Measurements from ENCODE around the gene HMGCL.
"Not testable (repeated sequence)": the region's sequence is repeated elsewhere in the genome, so short reads cannot be mapped to it uniquely, and the experiment has no call there.

Gene HMGCL

DNA sequence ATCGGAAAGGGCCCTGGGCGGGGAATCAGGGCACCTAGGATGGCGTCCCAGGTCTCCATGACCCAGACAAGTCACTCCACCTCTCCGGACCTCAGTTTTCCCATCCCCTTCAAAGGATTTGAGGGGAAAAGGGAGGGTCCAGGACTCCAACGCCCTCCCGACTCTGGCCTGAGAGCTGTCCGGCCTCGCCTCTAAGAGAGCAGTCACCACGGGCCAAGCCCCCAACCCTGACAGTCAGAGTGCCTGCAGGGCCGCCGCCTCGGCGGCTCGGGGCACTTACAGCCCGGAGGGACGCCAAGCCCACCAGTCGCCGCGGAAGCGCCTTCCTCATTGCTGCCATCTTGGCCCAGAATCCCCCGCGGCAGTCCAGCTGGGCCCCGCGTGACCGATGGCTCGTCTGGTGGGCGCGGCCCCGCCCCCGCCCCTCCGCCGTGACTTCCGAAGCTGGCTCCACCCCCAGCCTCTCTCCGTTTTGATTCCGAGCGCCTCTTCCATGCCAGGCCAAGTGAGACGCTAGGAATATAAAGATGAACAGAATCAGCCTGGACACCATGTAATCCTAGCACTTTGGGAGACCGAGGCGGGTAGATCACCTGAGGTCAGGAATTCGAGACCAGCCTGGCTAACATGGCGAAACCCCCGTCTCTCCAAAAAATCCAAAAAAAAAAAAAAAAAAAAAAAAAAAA, at the start of gene HMGCL:
TSS of gene HMGCL (minus strand) at position 354 of the 686 bp plus-strand sequence. CDS start at position 340, 14 bp downstream.
- DNase-seq (ENCODE audit: low read depth in 2 of 2): peak; percentile 72 to 87

DNA sequence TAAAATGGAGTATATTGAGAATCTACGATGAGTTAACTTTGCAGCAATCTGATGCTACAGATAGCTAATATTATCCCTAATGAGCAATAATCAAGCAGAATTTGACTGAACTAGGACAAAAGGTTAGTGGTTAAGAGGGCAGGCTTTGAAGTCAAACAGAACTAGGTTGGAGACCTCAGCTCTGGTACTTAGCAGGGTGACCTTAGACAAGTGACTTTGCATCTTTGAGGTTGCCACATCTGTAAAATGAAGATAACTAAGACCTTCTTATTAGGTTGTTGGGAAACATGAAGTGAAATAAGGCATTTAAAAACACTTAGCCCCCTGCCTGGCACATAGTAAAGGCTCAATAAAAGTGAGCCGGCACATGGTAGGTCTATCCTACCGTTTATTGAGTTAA, 47.2 kb upstream of the HMGCL start:
- DNase-seq (ENCODE audit: low read depth in 2 of 2): no peak

DNA sequence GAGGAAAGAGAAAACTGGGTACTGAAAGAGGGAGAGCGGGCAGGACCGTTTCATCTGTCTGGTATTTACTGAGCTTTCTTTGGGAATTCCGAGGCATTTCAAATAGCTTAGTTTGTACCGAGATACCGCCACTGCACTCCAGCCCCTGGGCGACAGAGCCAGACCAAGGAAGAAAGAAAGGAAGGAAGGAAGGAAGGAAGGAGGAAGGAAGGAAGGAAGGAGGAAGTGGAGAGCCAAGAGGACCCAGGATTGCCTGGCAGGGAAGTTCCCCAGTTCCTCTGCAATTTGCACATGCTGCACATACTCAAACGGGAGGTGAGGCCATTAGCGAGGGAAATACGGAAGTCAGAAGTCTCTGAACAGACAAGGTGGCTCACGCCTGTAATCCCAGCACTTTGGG, 43.8 kb upstream of the HMGCL start:
- DNase-seq (ENCODE audit: low read depth in 2 of 2): no peak

DNA sequence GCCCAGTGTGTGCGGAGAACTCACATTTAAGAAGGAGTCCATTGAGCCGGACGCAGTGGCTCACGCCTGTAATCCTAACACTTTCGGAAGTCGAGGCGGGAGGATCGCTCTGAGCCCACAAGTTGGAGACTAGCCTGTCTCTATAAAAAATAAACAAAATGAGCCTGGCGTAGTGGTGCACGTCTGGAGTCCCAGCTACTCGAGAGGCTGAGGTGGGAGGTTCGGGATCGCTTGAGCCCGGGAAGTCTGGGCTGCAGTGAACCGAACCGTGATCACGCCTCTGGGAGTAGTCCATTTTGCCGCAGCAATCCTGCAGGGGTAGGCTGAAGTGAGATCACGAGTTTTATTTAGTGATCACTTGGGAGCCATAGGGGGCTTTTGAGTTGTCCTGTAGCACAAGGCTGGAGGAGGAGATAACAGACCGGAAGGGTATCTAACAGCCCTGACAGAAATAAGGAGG, 43.4 kb upstream of the HMGCL start:
- no peak for DNase-seq (ENCODE audit: low read depth in 2 of 2)

DNA sequence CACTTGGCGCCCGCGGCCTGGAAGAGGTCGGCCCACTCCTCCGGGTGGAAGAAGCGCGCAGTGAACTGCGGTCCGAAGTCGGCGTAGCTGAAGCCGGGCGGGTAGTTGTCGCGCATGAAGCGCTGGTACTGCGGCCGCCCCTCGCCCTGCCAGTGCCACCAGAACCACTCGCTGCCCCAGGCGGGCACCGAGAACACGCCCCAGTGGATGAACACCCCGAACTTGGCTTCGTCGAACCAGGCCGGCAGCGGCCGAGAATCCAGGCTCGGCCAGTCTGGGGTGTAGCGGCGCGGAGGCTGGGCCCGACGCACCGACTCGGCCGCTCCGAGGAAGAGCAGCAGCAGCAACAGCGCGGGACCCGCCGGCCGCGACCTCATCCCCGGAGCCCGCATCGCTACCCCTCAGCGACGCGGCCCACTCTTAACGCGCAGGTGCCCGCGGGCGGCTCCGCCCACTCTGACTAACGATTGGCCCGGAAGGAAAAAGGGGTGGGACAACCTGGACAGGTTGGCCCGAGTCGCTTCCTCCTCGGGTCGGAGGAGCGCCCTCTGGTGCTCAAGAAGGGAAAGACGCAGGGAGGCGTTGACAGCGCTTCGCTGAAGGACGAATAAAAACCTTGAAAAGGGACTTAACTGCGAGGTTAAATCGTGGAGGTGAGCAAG, 42.8 kb upstream of the HMGCL start, which contains the start of gene FUCA1:
TSS of gene FUCA1 (minus strand) at position 396 of the 662 bp plus-strand sequence. CDS start at position 392, 4 bp downstream.
- peak; percentile 85 to 93 for DNase-seq (ENCODE audit: low read depth in 2 of 2)

DNA sequence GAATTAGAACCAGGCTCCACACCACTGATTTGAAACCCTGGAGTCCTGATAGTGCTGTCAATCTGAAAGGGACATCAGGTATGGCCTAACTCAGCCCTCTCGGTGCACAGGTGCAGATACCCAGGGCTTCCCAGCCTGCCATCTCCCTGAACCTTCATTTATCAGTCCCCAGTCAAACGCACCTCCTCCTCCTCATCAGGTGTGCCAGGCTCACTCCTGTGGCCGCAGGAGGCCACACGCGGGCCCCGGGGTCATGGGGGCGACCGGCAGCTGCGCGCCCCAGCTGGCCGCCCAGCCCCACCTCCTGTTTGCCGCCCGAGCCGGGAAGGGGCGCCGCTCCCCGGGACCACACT, 42.3 kb upstream of the HMGCL start:
- no peak for DNase-seq (ENCODE audit: low read depth in 2 of 2)

DNA sequence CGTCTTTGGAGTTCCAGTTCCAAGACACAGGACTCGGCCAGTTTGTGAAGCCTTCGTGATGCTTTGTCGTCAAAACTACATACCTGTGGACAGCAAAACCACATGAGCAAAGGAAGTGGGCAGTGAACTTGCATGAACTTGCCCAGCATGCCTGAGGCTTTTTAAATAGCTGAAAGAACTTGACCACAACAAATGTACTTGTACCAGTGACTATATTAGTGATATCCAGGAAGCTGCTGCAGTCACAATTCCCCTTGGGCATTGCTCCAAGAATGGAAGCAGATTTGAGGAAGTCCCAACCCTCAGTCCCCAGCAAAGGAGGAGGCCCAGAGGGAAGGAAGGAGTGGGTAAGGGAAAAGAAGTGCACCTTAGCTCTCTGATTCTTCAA, 40.3 kb upstream of the HMGCL start:
- DNase-seq (ENCODE audit: low read depth in 2 of 2): no peak

DNA sequence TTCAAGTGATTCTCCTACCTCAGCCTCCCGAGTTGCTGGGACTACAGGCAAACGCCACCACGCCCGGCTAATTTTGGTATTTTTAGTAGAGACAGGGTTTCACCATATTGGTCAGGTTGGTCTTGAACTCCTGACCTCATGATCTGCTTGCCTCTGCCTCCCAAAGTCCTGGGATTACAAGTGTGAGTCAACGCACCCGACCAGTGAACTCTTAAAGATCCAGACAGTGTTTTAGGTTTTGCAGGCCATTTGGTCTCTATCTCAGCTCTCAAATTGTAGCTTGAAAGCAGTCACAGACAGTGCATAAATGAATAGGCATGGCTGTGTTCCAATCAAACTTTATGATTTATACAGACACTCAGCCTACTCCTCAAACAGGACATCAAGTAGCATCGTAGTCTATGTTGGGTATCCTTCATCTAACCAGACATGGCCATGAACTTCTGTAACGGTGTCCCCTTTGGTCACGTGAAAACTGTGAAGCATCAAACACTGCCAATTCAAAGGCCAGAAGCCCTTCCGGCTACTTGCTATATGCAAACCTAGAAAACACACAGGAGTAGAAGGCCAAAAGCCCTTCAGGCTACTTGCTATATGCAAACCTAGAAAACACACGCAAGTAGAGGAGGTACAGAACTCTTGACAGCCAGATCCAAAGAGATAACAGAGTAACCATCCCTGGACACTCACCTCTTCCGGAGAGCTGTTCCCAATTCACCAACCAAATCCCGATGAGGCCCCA, 39.7 kb upstream of the HMGCL start:
- DNase-seq (ENCODE audit: low read depth in 2 of 2): no peak

DNA sequence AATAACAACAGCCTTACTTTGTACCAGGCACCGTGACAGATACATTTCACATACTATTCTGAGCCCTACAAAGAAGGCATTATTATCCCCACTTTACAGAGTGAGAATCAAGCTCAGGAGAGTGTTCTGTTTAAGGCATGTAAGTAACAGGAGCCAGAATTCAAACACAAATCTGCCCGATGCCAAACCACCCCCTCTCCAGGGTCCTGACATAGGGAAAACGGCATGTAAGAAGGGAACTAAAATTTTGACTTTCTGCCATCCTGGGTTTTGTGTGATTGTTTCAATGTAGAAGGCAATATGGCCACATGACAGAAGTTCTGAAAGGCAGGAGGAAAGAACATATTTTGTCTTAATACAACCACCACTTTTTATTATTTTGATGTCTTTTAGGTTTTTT, 37.4 kb upstream of the HMGCL start:
- DNase-seq (ENCODE audit: low read depth in 2 of 2): no peak

DNA sequence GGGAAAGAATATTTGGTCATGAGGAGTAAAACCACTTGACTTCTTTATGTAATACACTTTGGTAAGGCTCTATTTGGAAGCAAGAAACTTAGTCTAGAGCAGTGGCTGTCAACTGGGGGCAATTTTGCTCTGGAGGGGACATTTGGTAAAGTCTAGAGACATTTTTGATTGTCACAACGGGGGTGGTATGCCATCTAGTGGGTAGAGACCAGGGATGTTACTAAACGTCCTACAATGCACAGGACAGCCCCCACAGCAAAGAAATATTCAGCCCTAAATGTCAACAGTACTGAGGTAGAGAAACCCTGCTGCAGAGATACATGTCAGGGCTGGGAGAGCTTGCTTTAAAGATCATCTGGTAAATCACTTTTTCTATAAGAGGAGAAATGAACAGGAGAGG, 29.3 kb upstream of the HMGCL start:
- DNase-seq (ENCODE audit: low read depth in 2 of 2): no peak

DNA sequence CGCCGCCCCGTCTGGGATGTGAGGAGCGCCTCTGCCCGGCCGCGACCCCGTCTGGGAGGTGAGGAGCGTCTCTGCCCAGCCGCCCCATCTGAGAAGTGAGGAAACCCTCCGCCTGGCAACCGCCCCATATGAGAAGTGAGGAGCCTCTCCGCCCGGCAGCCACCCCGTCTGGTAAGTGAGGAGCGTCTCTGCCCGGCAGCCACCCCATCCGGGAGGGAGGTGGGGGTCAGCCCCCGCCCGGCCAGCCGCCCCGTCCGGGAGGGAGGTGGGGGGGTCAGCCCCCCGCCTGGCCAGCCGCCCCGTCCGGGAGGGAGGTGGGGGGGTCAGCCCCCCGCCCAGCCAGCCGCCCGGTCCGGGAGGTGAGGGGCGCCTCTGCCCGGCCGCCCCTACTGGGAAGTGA, 27.9 kb upstream of the HMGCL start:
- DNase-seq (ENCODE audit: low read depth in 2 of 2): not testable (repeated sequence)

DNA sequence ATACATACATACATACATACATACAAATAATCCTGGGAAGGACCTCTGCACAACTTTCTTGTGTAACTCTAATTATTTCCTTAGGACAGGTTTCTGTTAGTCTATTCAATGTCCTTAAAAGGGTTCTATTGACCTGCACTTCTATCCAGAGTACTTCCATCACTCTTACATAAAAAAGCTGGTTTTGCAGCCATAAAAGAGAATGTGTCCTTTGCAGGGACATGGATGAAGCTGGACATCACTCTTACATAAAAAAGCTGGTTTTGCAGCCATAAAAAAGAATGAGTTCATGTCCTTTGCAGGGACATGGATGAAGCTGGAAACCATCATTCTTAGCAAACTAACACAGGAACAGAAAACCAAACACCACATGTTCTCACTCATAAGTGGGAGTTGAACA, 26.2 kb upstream of the HMGCL start:
- not testable (repeated sequence) for DNase-seq (ENCODE audit: low read depth in 2 of 2)

DNA sequence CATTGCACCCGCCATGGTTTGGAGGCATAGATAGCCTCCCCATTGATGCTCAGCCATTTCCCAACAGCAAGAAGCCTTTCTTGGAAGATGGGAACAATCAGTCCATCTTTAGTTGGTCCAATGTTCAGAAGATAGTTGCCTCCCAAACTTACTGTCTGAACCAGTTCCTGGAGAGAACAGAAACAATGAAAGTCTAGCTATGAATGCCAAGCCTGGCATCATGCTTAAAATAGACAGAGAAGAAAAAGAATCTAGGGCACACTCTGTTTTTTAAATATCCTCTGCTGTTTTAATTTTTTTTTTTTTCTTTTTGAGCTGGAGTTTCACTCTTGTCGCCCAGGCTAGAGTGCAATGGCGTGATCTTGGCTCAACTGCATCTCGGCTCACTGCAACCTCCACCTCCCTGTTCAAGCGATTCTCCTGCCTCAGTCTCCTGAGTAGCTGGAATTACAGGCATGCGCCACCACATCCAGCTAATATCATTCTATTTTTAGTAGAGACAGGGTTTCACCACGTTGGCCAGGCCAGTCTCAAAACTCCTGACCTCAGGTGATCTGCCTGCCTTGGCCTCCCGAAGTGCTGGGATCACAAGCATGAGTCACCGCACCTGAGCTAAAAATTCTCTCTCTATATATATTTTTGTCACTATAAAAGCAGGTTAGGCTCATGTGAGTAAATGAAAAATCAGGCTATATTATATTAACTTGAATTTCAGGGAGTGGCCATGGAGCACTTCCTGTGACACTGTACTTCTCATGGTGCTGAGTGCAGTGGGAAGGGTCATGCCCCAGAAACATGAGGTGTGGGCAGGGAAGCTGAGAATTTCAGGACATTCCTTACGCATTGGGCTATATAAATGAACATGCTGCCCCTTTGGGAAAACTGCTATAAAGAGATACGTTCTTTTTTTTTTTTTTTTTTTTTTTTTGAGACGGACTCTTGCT, 23.7 kb upstream of the HMGCL start:
- DNase-seq (ENCODE audit: low read depth in 2 of 2): no peak

DNA sequence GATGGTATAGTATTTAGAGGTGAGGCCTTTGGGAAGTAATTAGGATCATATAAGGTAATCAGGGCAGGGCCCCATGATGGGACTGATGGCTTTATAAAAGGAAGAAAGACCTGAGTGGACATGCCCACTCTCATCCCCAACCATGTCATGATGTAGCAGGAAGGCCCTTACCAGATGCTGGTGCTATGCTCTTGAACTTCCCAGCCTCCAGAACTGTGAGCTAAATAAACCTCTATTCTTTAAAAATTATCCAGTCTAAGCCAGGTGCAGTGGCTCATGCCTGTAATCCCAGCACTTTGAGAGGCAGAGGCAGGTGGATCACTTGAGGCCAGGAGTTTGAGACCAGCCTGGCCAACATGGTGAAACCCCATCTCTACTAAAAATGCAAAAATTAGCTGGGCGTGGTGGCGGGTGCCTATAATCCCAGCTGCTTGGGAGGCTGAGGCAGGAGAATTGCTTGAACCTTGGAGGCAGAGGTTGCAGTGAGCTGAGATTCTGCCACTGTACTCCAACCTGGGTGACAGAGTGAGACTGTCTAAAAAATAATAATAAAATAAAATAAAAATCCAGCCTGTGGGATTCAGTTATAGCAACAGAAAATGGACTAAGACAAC, 22.4 kb upstream of the HMGCL start:
- DNase-seq (ENCODE audit: low read depth in 2 of 2): not testable (repeated sequence)

DNA sequence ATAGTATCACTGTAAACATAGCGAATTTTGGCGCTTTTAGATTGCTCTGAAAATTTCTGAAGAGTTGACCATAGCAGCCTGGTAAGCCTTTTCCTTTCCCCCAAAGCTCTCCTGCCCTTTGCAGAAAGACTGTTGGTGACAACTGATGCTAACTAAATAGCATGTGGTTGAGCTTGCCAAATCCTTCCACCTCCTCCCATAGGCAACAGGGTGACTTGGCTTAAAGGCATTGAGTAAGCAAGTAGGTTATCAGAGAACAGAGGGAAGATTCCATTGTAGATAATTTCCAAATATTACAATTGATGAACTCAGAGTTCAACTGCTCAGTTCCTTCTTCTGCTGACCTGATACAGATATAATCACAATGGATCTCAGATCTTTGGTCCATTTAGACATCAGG, 19.9 kb upstream of the HMGCL start:
- DNase-seq (ENCODE audit: low read depth in 2 of 2): no peak

DNA sequence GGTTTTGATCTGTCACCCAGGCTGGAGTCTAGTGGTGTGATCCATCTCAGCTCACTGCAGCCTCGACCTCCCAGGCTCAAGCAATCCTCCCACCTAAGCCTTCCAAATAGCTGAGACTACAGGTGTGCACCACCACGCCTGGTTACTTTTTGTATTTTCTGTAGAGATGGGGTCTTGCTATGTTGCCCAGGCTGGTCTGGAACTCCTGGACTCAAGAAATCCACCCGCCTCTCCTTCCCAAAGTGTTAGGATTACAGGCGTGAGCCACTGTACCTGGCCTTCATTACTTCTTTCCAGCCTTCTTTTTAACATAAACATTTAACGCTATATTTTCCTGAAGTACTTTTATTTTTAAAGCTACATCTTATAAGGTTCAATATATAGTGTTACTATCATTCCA, 18.4 kb upstream of the HMGCL start:
- DNase-seq (ENCODE audit: low read depth in 2 of 2): no peak

DNA sequence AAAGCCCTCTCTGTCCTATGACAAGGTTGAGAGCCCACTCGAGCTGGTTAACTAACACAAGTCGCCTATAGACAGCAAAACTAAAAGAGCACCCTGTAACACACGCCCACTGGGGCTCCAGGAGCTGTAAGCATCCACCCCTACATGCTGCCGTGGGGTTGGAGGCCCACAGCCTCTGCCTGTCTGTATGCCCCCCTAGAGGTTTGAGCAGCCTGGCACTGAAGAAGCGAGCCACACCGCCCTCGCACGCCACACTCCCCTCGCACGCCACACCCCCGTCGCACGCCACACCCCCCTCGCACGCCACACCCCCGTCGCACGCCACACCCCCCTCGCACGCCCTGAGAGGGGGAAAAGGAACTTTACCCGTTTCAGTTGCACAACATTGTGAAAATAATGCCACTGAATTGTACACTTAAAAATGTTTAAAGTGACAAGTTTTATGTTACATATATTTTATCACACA, 13.2 kb upstream of the HMGCL start:
- peak; percentile 41 to 53 for DNase-seq (ENCODE audit: low read depth in 2 of 2)

DNA sequence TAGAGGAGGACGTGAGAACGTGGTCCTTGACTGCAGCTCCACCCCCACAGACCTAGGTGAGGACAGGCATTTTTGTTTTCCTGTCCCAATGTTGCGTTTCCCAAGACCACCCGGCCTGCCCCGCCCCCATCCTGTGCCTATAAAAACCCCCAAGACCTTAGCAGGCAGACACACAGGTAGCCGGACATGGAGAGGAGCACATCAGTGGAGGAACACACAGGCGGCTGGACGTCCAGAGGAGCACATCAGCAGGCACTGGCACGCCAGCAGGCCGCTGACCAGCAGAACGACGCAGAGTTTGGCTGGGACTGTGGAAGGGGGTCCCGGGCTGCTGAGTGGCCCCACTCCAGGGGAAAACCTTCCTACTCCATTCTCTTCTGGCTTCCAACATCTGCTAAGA, 12.7 kb upstream of the HMGCL start:
- no peak for DNase-seq (ENCODE audit: low read depth in 2 of 2)

DNA sequence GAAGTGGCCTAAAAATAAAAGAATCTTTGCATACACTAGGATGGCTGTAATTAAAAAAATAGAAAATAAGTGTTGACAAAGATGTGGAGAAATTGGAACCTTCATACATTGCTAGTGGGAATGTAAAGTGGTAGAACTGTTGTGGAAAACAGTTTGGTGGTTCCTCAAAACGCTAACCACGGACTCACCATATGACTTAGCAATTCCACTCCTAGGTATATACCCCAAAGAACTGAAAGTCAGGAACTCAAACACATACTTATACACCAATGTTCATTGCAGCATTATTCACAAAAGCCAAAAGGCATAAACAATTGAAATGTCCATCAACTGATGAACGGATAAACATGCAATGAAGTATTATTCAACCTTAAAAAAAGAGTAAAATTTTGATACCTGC, 10.8 kb upstream of the HMGCL start:
- no peak for DNase-seq (ENCODE audit: low read depth in 2 of 2)

DNA sequence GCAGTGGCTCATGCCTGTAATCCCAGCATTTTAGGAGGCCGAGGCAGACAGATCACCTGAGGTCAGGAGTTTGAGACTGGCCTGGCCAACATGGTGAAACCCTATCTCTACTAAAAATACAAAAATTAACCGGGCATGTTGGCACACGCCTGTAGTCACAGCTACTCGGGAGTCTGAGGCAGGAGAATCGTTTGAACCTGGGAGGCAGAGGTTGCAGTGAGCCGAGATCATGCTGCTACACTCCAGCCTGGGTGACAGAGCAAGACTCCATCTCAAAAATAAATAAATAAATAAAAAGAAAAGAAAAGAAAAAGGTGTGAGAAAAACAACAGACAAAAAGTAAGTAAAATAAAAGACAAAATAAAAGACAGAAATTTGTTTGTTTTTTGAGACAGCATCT, 8.9 kb upstream of the HMGCL start:
- not testable (repeated sequence) for DNase-seq (ENCODE audit: low read depth in 2 of 2)

DNA sequence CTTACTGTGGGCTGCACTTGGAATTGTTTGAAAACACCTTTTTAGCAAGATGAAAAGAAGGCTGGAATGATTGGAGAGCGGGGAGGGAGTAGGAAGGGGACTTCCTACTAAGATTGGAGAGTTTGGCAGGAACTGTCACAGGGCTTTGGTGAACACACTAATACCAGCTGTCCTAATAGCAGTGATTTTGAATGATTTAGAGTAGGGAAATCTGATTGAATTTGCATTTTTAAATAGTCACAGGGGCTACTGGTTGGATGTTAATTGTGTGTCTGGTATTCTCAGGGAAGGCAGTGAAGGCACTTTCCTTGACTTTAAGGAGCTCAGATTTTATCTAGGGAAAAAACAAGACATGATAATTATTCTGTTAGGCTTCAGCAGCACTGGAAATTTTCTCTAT, 2.5 kb upstream of the HMGCL start:
- DNase-seq (ENCODE audit: low read depth in 2 of 2): no peak

Measured in stimulated activated CD4-positive, alpha-beta T cell treated with anti-CD3 and anti-CD28 coated beads, Interleukin-15, amount 100 ng/mL, for 48 hours (primary cell).